NCI-H2227 treated with DMSO at 0.1 percent for 48 hours (cell line): Measurements from ENCODE around the gene HOXC10.

ENCODE experiments used
- DNase-seq: peaks from one replicate; lab custom pipeline; 2025; lab: John Stamatoyannopoulos, UW

HOXC10 gene

DNA sequence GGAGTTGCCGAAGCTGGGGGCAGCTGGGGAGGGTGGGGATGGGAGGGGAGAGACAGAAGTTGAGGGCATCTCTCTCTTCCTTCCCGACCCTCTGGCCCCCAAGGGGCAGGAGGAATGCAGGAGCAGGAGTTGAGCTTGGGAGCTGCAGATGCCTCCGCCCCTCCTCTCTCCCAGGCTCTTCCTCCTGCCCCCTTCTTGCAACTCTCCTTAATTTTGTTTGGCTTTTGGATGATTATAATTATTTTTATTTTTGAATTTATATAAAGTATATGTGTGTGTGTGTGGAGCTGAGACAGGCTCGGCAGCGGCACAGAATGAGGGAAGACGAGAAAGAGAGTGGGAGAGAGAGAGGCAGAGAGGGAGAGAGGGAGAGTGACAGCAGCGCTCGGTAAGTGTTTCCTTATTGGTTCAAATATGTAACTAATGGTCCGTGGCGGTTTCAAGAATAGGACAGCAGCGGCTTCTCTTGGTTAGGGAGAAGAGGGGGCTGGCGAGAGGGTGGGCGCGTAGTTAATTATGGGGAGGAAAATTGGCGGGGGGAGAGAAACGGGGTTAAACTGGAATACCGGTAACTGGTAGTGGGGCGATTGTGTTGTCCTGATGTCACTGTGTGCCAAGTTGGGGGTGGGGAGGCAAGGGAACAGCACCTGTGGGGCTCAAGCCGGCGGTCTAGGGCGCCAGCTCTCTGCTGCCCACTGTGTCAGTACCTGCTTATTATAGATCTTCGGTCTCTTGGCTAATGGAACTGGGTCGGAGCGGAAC is 32.3 kb downstream of the HOXC10 start:
- DNase-seq = peak; percentile 72

DNA sequence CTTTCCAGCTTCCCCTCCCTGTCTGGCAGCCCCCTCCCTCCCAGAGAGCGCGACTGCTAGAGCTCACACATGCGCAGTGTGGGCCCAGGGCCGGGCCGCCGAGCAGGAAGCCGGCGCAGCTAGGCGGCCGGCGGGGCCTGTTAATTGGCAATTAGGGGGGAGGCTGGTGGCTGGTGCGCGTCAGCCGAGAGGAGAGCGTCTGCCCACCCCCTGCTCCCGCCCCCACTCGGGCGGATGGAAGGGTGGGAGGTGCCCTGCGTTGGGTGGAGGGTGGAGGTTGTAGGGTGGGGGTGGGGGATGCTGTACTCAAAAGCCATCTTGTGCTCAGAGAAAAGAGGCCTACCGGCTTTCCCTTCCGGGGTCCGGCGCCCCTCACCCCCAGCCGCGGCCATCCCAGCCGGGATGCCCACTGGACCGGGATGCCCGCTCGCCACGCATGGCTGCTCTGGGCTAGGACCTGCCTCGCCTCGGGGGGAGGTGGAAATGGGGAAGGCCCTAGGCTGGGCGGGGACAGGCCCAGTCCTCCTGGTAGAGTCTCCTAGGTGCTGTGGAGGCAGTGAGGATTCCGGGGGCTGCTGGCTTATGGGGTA is 33.0 kb downstream of the HOXC10 start:
- peak; percentile 72 for DNase-seq

- DNase-seq = peak; percentile 23
Measured at GRCh38 chr12:54018468-54018984, 33.6 kb downstream of the HOXC10 start.

- DNase-seq = no peak
Measured at GRCh38 chr12:54019091-54019811, 34.3 kb downstream of the HOXC10 start.

- no peak for DNase-seq
Measured at GRCh38 chr12:54019924-54020590, 35.1 kb downstream of the HOXC10 start.

DNA sequence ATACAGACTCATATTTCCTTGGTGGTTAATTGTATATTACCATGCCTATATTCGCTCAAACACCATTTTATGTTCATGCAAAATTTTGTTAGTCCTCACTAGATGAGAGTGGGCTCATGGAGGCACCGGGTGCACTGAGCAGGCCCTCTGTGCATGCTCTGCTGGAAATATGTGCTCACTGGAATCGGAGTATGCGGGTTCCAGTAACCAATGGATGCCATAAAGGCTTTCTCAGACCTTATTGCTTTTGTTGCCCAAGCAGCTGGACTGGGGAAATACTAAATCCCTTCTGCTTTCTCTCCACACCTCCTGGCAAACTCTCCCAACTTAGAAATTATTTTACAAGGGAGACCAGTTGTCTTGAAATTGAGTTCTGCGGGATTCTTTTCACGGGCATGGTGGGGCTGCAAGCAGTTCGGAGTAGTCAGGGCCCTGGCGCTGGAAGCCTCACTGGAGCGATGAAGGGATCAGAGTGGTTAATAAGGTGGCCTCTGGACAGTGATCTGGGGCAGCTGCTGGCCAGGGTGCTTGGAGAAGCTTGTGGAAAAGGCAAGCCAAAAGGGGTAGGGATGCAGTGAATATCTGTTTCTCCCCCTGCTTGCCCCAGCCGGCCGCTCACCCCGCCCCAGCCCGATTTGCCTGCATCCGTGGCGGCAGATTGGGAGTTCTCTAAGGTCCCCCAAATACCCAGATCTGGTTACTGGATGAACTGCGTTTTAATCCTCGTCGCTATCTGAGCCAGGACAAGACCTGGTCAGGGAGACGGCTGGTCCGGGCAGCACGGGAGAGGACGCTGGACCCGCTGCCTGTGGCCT is 35.9 kb downstream of the HOXC10 start:
- no peak for DNase-seq

GRCh38 chr12:54021432-54022013 is 36.6 kb downstream of the HOXC10 start:
- DNase-seq = peak; percentile 18

DNA sequence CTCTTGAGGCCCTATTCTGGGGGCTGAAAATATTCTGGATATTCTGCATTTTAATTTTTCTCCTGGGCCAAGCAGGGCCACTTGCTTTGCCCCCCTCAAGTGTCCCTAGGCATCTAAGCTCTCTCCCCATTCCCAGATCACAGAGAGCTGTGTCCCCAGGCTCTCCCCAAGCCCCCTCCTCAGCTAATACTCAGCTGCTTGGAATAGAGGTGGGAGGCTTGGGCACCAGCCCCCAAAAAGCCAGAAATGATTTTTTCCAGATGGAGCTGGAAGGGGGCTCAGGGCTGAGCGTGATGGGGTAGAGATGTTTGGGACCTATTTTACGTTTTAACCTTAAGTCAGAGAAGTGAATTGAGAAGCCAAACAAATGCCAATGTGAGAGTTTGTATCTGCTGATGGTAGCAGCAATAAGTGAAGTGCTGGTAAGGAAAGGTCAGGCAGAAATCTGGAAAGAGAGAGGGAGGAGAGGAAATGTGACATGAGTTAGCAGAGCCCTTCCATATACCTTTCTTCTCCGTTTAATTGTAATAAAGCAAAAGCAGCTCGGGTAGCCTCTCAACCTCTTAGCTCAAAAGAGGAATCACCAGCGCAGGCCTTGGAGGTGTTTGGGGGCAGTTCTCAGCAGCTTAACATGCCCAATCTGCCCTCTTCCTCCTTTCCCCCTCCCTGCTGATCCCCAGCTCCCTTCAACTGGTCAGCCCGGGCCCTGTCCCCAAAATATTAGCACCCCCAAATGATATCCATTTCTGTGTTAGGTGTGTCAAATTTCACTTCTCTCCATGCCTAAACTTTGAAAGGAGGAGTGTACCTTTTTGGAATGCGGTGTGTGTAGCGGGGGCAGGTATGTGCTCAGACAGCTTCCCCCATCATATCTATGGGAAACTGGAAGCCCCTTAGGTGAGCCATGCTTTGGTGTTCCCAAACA is 38.3 kb downstream of the HOXC10 start:
- no peak for DNase-seq

DNA sequence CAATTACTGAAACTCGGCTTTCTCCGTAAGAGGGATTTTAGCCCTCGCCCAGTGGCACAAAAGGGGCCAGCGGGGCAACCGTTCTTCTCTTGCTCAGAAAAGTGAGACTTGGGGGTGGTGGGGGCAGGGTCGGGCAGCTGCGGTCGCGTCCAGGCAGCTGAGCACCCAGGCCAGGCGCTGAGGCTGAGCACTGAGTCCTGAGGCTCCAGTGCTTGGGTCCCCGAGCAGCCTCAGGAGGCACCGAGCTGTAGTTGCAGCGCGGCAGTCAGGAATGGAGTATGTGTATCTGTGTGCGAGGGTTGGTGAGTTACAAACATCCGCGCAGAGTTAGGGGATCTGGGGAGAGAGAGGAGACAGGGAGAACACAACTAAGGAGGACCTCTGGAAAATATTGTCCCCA is 39.2 kb downstream of the HOXC10 start:
- no peak for DNase-seq

GRCh38 chr12:54024581-54025305 is 39.8 kb downstream of the HOXC10 start:
- DNase-seq = no peak

DNA sequence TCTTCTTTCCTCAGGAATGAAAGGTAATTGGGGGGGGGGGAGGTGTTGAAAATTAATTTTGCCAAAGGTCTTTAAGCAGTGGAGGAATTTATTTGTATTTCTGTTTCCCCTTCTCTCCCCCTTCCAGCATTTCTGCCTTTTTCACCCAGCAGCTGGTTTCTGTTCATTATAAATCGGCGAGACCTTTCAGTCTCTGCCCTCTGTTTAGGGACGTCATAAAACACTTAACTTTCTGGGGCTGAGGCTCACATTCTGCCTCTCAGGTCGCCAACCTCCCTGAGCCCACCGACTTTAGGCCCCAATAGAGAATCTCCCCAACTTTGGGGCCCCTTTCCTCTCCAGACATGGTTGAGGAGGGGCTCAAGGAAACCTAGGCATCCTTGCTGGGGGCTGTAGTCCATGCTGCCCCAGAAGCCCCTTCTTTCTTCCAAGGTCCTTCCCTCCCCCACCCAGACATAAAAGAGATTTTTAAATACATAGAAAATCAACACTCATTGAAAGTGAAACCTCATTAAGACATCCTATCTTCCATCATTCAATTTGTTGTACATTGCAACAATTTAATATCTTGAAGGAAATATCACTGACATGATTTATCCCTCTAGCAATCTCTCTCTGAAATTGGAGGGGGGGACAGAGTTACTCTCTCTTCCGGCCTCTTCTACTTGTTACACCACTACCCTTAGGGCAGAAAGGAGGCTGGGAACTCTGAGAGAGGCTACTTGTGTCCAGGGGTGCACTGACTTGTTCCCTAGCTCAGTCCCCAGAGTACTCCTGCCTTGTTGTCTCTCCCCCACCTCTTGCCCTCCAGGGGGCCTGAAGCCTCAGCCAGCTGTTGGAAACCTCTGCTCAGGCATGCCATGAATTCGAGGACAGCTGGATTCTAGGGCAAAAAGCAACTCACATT is 40.8 kb downstream of the HOXC10 start:
- DNase-seq = no peak

GRCh38 chr12:54026640-54027441 is 41.9 kb downstream of the HOXC10 start:
- no peak for DNase-seq

DNA sequence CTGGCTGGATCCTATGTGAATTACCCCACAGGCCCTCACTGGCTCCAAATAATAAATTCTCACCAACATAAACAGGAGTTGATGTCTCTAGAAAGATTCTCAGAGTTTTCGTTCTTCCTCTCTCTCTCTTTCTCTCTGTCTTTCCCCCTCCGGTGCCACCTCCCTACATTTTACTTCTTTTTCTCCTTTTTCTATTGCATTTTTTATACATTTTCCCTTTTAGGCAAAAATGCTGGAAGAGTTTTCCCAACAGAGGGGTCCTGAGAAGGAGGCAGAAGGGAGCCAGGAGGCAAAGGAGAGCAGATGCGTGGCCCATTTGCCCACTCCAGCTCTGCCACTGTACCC is 42.5 kb downstream of the HOXC10 start:
- no peak for DNase-seq

DNA sequence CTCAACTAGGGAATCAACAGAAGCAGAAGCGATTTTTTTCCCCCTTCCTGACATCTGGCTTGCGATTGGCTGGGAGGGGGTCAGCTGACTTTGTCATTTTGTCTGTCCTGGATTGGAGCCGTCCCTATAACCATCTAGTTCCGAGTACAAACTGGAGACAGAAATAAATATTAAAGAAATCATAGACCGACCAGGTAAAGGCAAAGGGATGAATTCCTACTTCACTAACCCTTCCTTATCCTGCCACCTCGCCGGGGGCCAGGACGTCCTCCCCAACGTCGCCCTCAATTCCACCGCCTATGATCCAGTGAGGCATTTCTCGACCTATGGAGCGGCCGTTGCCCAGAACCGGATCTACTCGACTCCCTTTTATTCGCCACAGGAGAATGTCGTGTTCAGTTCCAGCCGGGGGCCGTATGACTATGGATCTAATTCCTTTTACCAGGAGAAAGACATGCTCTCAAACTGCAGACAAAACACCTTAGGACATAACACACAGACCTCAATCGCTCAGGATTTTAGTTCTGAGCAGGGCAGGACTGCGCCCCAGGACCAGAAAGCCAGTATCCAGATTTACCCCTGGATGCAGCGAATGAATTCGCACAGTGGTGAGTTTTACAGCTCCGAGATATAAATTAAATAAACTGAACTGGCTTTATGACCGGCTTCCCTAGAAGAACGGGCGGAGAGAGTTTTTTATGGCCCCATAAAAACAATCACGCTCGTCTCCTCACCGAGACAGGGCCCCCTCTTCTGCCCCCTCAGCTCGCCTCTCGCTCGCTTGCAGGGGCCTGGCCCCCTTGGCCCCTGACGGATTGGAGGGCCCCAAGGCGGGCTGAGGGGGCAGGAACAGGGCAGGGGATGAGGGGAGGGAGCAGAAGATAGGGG is 43.6 kb downstream of the HOXC10 start, which contains the start of gene HOXC6:
Gene HOXC6 (plus strand): TSS at position 127 of the 888 bp plus-strand sequence. CDS start 82 bp downstream, at position 209.
- peak; percentile 12 for DNase-seq

GRCh38 chr12:54029529-54030441 is 44.8 kb downstream of the HOXC10 start:
- no peak for DNase-seq
